SK-N-DZ (cell line): ENCODE measurements around the gene ZNF441. TPM values are rescaled to one million over a fixed set of nuclear protein-coding genes. Genes with fewer than 3 reads are reported as not detected.
A peak's percentile ranks its signal among the peaks of the same experiment; 100 is the strongest.
"Not testable (repeated sequence)": the region's sequence is repeated elsewhere in the genome, so short reads cannot be mapped to it uniquely, and the experiment has no call there.

Experiments used
- DNase-seq: peaks from one replicate; pipeline ENCODE4 v3.0.0-alpha.2; 2015; ENCODE audit warnings: low spot score
- polyA plus RNA-seq, 2 experiments: library from polyadenylated mRNA; depleted of rRNA; stranded (reverse); fragments of >200 nt; gene quantifications; 2 replicates each; pipeline ENCODE4 v1.2.3, GENCODE V29; 2014

The ZNF441 gene
- 4.2 and 5.9 TPM in 2 replicates for polyA plus RNA-seq (2014; cell fraction: cytosol; rRNA removed)
- 23.9 and 27.1 TPM in 2 replicates for polyA plus RNA-seq (2014; cell fraction: nucleus; rRNA removed)

GRCh38 chr19:11766597-11767591 is at the start of gene ZNF441:
TSS of gene ZNF441 (plus strand) at chr19:11767000. CDS start at chr19:11767194, 194 bp downstream.
- peak; percentile 97 for DNase-seq

GRCh38 chr19:11721681-11722080 is 45.1 kb upstream of the ZNF441 start:
- DNase-seq: no peak

- no peak for DNase-seq
These were observed 44.4 kb upstream of the ZNF441 start for GRCh38 chr19:11722414-11722813.

- DNase-seq: no peak
These were observed 37.2 kb upstream of the ZNF441 start for GRCh38 chr19:11729586-11729985.

- no peak for DNase-seq
These were observed 31.4 kb upstream of the ZNF441 start for GRCh38 chr19:11735375-11735774.

- peak; percentile 70 for DNase-seq
These were observed 30.1 kb upstream of the ZNF441 start for GRCh38 chr19:11736696-11737095.

- DNase-seq: peak; percentile 56
These were observed 28.6 kb upstream of the ZNF441 start for GRCh38 chr19:11737964-11738745.

GRCh38 chr19:11738746-11739620 is 27.8 kb upstream of the ZNF441 start, which contains the start of gene ZNF823:
TSS of gene ZNF823 (minus strand) at chr19:11738946. CDS start at chr19:11738819, 127 bp downstream.
- peak; percentile 98 for DNase-seq

GRCh38 chr19:11745869-11746268 is 20.9 kb upstream of the ZNF441 start:
- DNase-seq: no peak

- no peak for DNase-seq
These were observed 19.5 kb upstream of the ZNF441 start for GRCh38 chr19:11747277-11747676.

GRCh38 chr19:11749751-11750150 is 17.0 kb upstream of the ZNF441 start:
- no peak for DNase-seq

- no peak for DNase-seq
These were observed 14.5 kb upstream of the ZNF441 start for GRCh38 chr19:11752244-11752736.

- DNase-seq: no peak
These were observed 12.1 kb upstream of the ZNF441 start for GRCh38 chr19:11754663-11755062.

GRCh38 chr19:11756965-11757364 is 9.8 kb upstream of the ZNF441 start:
- no peak for DNase-seq

GRCh38 chr19:11759805-11760204 is 7.0 kb upstream of the ZNF441 start:
- DNase-seq: no peak

GRCh38 chr19:11763117-11763516 is 3.7 kb upstream of the ZNF441 start:
- DNase-seq: no peak

- no peak for DNase-seq
These were observed 3.2 kb upstream of the ZNF441 start for GRCh38 chr19:11763611-11764010.

- peak; percentile 61 for DNase-seq
These were observed 883 bp downstream of the ZNF441 start for GRCh38 chr19:11767633-11768133.

- DNase-seq: no peak
These were observed 3.2 kb downstream of the ZNF441 start for GRCh38 chr19:11769995-11770394.

- peak; percentile 15 for DNase-seq
These were observed 4.7 kb downstream of the ZNF441 start for GRCh38 chr19:11771520-11771919.

- not testable (repeated sequence) for DNase-seq
These were observed 9.9 kb downstream of the ZNF441 start for GRCh38 chr19:11776669-11777068.
